Body of pancreas (tissue), 4 donors: ENCODE results near the gene ELOVL7.

Experiments
- POLR2A ChIP-seq, 3 donors: fragments of 450-650 bp; IDR thresholded peaks; one replicate each; pipeline ENCODE4 v1.6.1; 2016; ENCODE audit warnings: antibody characterized with exemption in 3 of 3, mild to moderate bottlenecking in 2 of 3
- TF ChIP-seq, protein P1 (sequence below), 7 experiments: fragments of 450-650 bp in 4 of 7; fragments of 200-600 bp in 3 of 7; sonication (generic) in 3 of 7; IDR thresholded peaks; one replicate each; pipeline ENCODE4 v1.5.1; 2016 to 2019; ENCODE audit warnings: antibody characterized with exemption in 7 of 7

DNA sequence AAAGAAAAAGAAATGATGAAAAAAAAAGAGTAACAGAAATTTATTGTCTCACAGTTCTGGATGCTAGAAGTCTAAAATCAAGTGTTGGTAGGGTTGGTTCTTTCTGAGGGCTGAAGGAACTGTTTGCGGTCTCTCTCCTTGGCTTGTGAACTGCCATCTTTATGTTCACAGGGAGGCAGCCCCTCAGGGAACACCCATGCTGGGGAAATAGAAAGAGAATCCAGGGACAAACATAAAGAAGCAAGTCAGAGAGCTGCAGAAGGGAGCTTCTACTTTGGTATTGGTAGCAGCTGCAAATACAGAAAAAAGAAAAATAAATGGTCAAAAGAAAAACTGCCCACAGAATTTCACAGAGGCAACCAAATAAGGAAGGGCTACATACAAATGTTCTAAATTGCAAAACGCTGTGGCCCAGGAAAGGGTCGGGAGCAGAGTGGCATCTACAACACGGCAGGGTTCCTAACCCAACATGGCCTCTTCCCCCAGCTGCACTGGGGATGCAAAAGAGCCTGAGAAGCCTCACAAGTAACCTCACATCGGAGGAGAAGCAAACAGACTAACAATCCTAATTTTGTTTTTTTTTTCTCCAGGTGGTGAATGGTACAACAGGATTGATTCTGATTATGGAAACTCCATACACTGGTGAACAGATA is 37.4 kb downstream of the ELOVL7 start:
- TF ChIP-seq, protein P1, sequence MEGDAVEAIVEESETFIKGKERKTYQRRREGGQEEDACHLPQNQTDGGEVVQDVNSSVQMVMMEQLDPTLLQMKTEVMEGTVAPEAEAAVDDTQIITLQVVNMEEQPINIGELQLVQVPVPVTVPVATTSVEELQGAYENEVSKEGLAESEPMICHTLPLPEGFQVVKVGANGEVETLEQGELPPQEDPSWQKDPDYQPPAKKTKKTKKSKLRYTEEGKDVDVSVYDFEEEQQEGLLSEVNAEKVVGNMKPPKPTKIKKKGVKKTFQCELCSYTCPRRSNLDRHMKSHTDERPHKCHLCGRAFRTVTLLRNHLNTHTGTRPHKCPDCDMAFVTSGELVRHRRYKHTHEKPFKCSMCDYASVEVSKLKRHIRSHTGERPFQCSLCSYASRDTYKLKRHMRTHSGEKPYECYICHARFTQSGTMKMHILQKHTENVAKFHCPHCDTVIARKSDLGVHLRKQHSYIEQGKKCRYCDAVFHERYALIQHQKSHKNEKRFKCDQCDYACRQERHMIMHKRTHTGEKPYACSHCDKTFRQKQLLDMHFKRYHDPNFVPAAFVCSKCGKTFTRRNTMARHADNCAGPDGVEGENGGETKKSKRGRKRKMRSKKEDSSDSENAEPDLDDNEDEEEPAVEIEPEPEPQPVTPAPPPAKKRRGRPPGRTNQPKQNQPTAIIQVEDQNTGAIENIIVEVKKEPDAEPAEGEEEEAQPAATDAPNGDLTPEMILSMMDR (IDR thresholded peaks at IDR 0.05) = no peak
- TF ChIP-seq POLR2A (IDR thresholded peaks at IDR 0.05) = no peak
